GM18519 (cell line): ENCODE data around the gene PLAAT4.
A peak's percentile ranks its signal among the peaks of the same experiment; 100 is the strongest.
"Not testable (repeated sequence)": the region's sequence is repeated elsewhere in the genome, so short reads cannot be mapped to it uniquely, and the experiment has no call there.

Experiments
- ATAC-seq: cut with Tn5 transposase; IDR thresholded peaks from one replicate; pipeline ENCODE4 v1.9.1; 2021; ENCODE audit warnings: mild to moderate bottlenecking, moderate library complexity; ENCODE audit not compliant: unreplicated experiment, low FRiP score

Gene PLAAT4

DNA sequence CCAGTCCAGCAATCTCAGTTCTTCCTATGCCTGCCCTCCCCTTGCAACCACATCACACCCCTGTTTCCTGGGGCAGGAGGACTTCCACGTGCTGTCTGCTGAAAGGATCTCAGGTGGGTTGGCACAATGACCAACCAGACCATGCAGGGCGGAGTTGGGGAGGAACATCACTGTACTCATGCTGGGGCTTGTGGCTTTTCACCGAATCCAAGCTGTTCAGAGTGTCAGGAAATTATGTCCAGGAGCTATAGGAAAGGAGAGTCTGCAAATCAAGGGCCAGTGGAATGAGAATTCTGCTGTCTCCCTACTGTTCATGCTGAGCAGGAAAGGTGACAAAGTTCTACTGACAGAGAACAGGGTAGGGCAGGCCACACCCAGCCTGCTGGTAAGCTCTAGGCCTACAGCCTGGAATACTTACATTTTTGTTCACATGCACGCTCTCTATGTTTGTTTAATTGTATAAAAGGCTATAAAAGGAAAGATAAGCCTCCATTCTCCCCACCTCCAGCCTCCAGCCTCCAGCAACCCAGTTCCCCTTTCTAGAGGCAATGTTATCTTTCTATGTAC is 28.3 kb downstream of the PLAAT4 start:
- ATAC-seq = no peak

DNA sequence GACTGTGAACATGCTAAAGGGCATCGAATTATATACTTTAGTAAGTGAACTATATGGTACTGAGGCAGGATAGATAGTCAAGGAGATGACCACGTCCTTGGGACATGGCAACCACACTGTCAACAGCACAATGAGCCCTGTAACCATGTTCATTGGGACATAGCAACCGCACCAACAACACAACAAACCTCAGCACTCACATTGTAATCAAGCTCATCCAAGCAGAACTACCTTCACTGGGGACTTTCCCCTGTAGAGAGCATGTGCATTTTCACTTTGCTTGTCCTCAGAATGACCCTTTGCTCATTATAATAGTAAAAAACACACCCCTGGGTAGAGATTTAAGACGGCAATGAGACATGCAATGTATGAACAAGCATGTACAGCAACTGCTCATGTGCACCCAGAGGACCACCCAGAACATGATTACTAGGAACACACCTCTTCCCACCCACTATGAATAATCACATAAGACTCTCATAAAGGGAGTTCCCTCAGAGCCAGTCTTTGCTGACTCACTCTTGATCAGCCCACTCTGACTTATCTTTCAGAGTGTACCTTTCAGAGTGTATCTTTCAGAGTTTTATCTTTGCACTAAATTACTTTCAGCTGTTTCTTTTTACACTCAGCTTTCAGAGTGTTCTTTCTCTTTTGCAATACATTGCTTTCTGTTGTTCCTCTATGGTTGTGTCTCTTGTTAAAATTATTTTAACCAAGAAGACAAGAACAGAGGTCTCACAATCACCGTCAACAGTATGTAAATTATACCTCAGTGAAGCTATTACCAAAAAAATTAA is 30.6 kb downstream of the PLAAT4 start:
- peak; percentile 64 for ATAC-seq

DNA sequence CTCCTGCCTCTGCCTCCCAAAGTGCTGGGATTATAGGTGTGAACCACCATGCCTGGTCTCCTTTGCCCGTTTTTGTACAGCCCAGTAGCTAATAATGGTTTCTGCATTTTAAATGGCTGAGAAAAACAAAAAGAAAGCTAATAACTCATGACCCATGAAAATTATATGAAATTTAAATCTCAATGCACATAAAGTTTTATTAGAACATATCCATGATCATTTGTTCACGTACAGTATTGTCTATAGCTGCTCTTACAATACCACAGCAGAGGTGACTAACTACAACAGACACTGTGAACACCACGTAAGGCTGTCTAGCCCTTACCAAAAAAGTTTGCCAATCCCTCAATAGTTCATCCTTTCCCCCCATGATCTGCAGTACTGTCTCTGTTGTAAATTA is 33.0 kb downstream of the PLAAT4 start:
- no peak for ATAC-seq

DNA sequence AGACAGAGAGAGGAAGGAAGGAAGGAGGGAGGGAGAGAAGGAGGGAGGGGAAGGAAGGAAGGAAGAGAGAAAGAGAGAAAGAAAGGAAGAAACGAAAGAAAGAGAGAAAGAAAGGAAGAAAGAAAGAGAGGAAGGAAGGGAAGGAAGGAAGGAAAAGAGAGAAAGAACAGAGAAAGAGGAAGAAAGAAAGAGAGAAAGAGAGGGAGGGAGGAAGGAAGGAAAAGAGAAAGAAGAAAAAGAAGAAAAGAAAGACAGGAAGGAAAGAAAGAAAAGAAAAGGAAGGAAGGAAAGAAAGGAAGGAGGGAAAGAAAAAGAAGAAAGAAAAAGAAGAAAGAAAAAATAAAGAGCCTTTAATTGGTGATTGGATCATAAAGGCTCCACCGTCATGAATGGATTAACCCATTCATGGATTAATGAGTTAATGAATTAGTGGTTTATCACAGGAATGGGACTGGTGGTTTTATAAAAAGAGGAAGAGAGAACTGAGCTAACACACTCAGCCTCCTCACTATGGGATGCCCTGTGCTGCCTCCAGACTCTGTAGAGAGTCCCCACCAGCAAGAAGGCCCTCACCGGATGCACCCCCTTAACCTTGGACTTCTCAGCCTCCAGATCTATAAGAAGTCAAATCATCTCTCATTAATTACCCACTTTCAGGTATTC is 35.5 kb downstream of the PLAAT4 start:
- no peak for ATAC-seq

DNA sequence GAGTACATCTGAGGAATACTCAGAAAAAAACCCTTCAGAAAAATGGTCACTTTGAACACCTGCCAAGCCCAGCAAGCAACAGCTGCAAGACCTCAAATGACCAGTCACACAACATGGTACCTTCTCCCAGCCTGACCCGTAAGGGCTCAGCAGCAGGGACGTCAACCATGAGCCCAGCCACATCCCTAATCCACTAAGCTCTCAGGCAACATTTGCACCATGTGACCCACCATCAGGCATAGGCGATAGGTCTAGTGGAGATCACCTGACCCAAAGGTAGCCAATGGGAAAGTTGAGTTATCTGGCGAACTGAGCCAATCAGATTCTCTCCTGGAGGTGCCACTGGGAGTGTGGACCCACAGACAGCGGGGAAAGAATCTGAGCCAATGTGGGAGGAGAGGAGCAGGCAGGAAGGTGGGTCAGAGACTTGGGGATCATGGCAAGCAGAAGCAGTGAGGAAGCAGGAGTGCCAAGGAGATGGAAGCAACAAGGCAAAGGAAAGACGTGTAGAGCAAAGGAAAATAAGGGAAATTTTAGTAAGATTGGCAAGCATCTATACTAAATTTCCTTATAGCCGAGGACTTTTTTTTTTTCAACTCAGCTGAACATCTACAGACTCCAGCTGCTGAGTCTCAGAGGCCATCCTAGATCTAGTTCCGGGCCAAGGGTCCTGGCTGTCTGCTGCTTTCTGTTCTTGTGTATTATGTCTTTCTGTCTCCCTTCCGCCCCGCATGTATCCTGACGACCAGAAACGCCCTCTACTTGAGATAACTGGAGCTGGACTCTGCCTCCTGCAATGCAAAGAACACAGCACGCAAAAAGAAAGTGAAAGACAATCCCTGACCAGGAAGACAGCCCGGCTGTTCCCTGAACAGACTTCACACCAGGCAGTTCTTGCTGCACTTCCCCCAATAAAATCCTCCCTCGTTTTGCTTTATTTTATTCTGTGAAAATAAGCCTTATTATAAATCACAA is 37.6 kb downstream of the PLAAT4 start:
- ATAC-seq = no peak

- ATAC-seq = no peak
Observed at GRCh38 chr11:63574856-63575602, 38.4 kb downstream of the PLAAT4 start.

DNA sequence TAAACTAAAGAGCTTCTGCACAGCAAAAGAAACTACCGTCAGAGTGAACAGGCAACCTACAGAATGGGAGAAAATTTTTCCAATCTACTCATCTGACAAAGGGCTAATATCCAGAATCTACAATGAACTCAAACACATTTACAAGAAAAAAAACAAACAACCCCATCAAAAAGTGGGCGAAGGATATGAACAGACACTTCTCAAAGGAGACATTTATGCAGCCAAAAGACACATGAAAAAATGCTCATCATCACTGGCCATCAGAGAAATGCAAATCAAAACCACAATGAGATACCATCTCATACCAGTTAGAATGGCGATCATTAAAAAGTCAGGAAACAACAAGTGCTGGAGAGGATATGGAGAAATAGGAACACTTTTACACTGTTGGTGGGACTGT is 42.3 kb downstream of the PLAAT4 start:
- ATAC-seq = not testable (repeated sequence)

GRCh38 chr11:63581224-63581623 is 44.6 kb downstream of the PLAAT4 start:
- not testable (repeated sequence) for ATAC-seq

GRCh38 chr11:63583357-63583677 is 46.7 kb downstream of the PLAAT4 start:
- ATAC-seq = no peak

DNA sequence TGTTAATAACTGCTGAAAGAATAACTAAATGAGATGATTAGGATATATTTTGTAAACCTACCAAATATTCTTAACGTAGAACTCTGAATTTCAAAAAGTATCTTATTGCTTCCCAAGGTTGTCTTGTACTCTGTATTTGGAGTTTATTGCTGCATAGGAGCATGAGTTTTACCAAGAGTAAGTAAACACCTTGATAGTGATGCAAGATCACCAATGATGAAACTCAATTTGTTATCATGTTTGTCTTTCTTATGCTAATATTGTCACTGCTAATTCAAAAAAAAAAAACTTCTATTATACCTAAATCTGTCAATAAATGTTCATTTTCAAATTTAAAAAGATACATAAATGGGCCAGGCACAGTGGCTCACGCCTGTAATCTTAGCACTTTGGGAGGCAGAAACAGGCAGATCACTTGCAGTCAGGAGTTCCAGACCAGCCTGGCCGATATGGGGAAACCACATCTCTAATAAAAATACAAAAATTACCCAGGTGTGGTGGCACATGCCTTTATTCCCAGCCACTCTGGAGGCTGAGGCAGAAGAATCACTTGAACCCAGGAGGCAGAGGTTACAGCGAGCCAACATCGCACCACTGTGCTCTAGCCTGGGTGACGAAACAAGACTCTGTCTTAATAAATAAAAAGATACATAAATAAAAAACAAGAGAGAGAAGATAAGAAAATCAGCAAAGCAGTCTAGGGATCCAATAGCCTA is 50.0 kb downstream of the PLAAT4 start:
- ATAC-seq = no peak

DNA sequence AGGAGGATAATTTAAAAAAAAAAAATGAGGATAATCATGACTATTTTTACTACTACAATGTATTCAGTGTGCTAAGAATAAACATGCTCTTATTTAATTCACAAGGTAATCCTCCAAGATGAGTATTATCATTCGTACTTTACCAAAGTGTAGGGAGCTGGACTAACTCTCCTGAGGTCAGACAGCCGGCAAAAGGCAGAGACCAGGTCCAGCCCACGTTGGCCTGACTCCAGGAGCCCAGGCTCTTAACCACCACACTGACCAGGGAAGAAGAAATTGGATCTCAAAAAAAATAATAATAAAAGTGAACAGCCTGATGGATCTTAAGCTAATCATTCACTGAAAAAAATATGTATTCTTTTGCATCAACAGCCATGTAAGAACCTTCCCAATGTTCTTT is 52.4 kb downstream of the PLAAT4 start:
- no peak for ATAC-seq

- no peak for ATAC-seq
Observed at GRCh38 chr11:63590024-63590788, 53.6 kb downstream of the PLAAT4 start.

DNA sequence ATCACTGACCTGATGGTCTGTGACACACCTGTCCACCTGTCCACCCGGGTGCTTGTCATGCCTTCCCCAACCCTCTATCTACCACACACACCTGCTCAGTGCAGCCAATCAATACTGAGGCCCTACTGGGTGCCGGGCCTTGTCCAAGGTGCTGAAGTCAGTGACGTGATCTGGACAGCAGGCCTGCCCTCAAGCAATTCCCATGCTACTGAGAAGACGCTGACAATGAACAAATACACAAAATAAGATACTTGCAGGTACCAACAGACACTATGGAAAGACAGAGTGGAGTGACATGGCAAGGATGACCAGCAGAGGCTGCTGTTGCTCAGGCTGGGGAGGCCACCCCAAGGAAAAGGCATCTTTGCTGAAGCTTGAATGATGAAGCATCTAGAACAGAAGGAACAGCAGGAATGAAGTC is 56.4 kb downstream of the PLAAT4 start:
- no peak for ATAC-seq

- ATAC-seq = no peak
Observed at GRCh38 chr11:63595296-63595695, 58.7 kb downstream of the PLAAT4 start.
